ENCODE data around the gene HILPDA. TPM values are rescaled to one million over a fixed set of nuclear protein-coding genes. Genes with fewer than 3 reads are reported as not detected.
"Not testable (repeated sequence)": the region's sequence is repeated elsewhere in the genome, so short reads cannot be mapped to it uniquely, and the experiment has no call there.

Gene HILPDA
- total and polyA plus RNA-seq, 2 donors (not counting 3 experiments of a cell fraction or from before 2014, with no cell fraction given): 14.4 to 21.7 TPM

DNA sequence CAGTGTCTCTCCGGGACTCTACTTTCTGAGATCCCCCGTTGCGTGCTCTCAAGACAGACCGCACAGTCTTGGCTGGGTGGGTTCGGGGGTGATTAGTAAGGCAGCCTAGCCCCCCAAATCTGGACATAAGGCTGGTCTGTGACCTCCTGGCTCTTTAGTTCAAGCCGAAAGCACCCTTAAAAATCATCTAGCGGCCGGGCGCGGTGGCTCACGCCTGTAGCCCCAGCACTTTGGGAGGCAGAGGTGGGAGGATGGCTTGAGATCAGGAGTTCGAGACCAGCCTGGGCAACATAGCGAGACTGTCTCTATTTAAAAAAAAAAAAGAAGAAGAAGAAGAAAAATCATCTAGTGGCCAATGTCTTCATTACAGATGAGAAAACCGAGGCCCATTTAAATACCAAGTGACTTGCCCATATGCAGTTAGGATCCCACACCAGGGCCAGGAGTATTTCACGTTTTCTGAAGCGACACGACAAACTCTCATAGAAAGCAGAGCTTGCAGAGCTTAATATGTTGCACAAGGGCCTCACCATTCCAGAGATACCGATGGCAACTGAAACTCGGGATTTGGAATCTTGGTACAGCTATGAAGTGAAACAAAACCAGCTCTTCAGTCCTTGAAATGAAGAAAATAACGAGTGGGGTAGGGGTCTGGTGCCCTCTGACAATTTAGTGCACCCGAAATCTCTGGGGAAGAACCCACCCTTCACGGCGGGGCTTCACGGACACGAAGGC is 703 bp upstream of the HILPDA start:
- no peaks in the 10 kb centered on the region for H3K9me1 ChIP-seq (replicated peaks; ENCODE audit: control insufficient read depth, extremely low read depth, insufficient read depth, low read length)
- intact Hi-C loops (cut with micrococcal nuclease): no loop called here
- H3K9ac ChIP-seq (replicated peaks; ENCODE audit: extremely low read depth, insufficient read depth, low read length): peak overlapping the region; percentile 27
- H3K36me3 ChIP-seq (ENCODE audit: control insufficient read depth in 2 of 2, extremely low read depth in 1 of 2, insufficient read depth in 2 of 2, low read length in 2 of 2): no peaks in the 10 kb centered on the region
- peaks cover 2 to 12% of the 10 kb centered on the region in 2 experiments for H3K27me3 ChIP-seq (ENCODE audit: control insufficient read depth in 2 of 2, insufficient read depth in 2 of 2, low read length in 2 of 2)
- no peak for TF ChIP-seq CTCF (IDR thresholded peaks at IDR 0.05; ENCODE audit: extremely low read depth in 1 of 2, insufficient read depth in 1 of 2, low read depth in 1 of 2, low read length in 2 of 2)
- dilution Hi-C loops (cut with MboI; ENCODE audit: extremely low pct_ligation_motif_present, low sequenced_read_pairs): no loop called here
- H3K79me2 ChIP-seq (ENCODE audit: control insufficient read depth, insufficient read depth, low read length): peaks cover 20% of the 10 kb centered on the region
- peak overlapping the region; percentile 31 for H3K27ac ChIP-seq (ENCODE audit: insufficient read depth, low read depth, low read length)
- DNase-seq (ENCODE audit: low read depth, low spot score) (no peak), FAIRE-seq (no peak)
- H3K4me3 ChIP-seq (replicated peaks in 1 of 3; ENCODE audit: insufficient read depth in 1 of 3, low read depth in 1 of 3, low read length in 3 of 3): peak overlapping the region in 2 of 3 experiments; percentile 60 to 77
- peak overlapping the region; percentile 89 for H2AFZ ChIP-seq (ENCODE audit: low read depth, low read length)
- H3K9me3 ChIP-seq (replicated peaks; ENCODE audit: control insufficient read depth, insufficient read depth, low read length): no peaks in the 10 kb centered on the region
- peak overlapping the region; percentile 79 for H3K4me2 ChIP-seq (ENCODE audit: insufficient read depth, low read length)
- BruUV-seq (replicated peaks): TSS peak; percentile 91
- CTCF ChIA-PET: interaction anchor here (1.1 to 7.4 kb wide), 4 partner anchors 14 to 67 kb away, joined by 4 to 123 read pairs (median 6); no protein-coding TSS in a partner anchor
- H3K4me1 ChIP-seq (ENCODE audit: control insufficient read depth, extremely low read depth, insufficient read depth, low read length): peaks cover 29% of the 10 kb centered on the region
- H4K20me1 ChIP-seq (replicated peaks; ENCODE audit: control insufficient read depth, extremely low read depth, insufficient read depth, low read length): no peaks in the 10 kb centered on the region
- POLR2A ChIA-PET: no interaction called here

GRCh38 chr7:128456255-128456725 is 612 bp downstream of the HILPDA start:
- Histone ChIP-seq H3K4me2 (ENCODE audit: insufficient read depth, low read length) (peak overlapping the region; percentile 93), H3K27me3 (ENCODE audit: control insufficient read depth in 2 of 2, insufficient read depth in 2 of 2, low read length in 2 of 2) (peaks cover 2 to 12% of the 10 kb centered on the region in 2 experiments), H4K20me1 (replicated peaks; ENCODE audit: control insufficient read depth, extremely low read depth, insufficient read depth, low read length) (no peaks in the 10 kb centered on the region), H3K27ac (ENCODE audit: insufficient read depth, low read depth, low read length) (peak overlapping the region; percentile 1), H2AFZ (ENCODE audit: low read depth, low read length) (peak overlapping the region; percentile 22), H3K36me3 (ENCODE audit: control insufficient read depth in 2 of 2, extremely low read depth in 1 of 2, insufficient read depth in 2 of 2, low read length in 2 of 2) (no peaks in the 10 kb centered on the region), H3K9ac (replicated peaks; ENCODE audit: extremely low read depth, insufficient read depth, low read length) (peak overlapping the region; percentile 62), H3K79me2 (ENCODE audit: control insufficient read depth, insufficient read depth, low read length) (peaks cover 20% of the 10 kb centered on the region), H3K9me3 (replicated peaks; ENCODE audit: control insufficient read depth, insufficient read depth, low read length) (no peaks in the 10 kb centered on the region), H3K9me1 (replicated peaks; ENCODE audit: control insufficient read depth, extremely low read depth, insufficient read depth, low read length) (no peaks in the 10 kb centered on the region), H3K4me1 (ENCODE audit: control insufficient read depth, extremely low read depth, insufficient read depth, low read length) (peaks cover 29% of the 10 kb centered on the region), H3K4me3 (replicated peaks in 1 of 3; ENCODE audit: insufficient read depth in 1 of 3, low read depth in 1 of 3, low read length in 3 of 3) (peak overlapping the region; percentile 16 to 77 (median 60))
- CTCF ChIA-PET: interaction anchor here (0.6 to 7.4 kb wide), 2 partner anchors 13 to 30 kb away, joined by 4 to 123 read pairs; no protein-coding TSS in a partner anchor
- POLR2A ChIA-PET: no interaction called here
- intact Hi-C loops (cut with micrococcal nuclease): no loop called here
- BruUV-seq (replicated peaks): no TSS peak
- TF ChIP-seq MYC (IDR thresholded peaks at IDR 0.05; ENCODE audit: low read depth, low read length): no peak
- TF ChIP-seq FOS (IDR thresholded peaks at IDR 0.05; ENCODE audit: borderline replicate concordance, insufficient read depth, low read length): no peak
- TF ChIP-seq JUN (IDR thresholded peaks at IDR 0.05; ENCODE audit: borderline replicate concordance, insufficient read depth, insufficient read length, low read depth): no peak
- no peak for DNase-seq (ENCODE audit: low read depth, low spot score)
- FAIRE-seq: no peak
- dilution Hi-C loops (cut with MboI; ENCODE audit: extremely low pct_ligation_motif_present, low sequenced_read_pairs): no loop called here

- CTCF ChIA-PET: interaction anchor here (7.4 kb wide), 1 partner anchor 31 kb away, joined by 123 read pairs; no protein-coding TSS in a partner anchor
- BruUV-seq (replicated peaks); H2AFZ ChIP-seq (ENCODE audit: low read depth, low read length); H3K27me3 ChIP-seq (ENCODE audit: control insufficient read depth in 2 of 2, insufficient read depth in 2 of 2, low read length in 2 of 2); FAIRE-seq; H3K4me2 ChIP-seq (ENCODE audit: insufficient read depth, low read length); H3K9ac ChIP-seq (replicated peaks; ENCODE audit: extremely low read depth, insufficient read depth, low read length); POLR2A ChIA-PET; H4K20me1 ChIP-seq (replicated peaks; ENCODE audit: control insufficient read depth, extremely low read depth, insufficient read depth, low read length); H3K9me3 ChIP-seq (replicated peaks; ENCODE audit: control insufficient read depth, insufficient read depth, low read length); H3K4me3 ChIP-seq (replicated peaks in 1 of 3; ENCODE audit: insufficient read depth in 1 of 3, low read depth in 1 of 3, low read length in 3 of 3); H3K36me3 ChIP-seq (ENCODE audit: control insufficient read depth in 2 of 2, extremely low read depth in 1 of 2, insufficient read depth in 2 of 2, low read length in 2 of 2); H3K9me1 ChIP-seq (replicated peaks; ENCODE audit: control insufficient read depth, extremely low read depth, insufficient read depth, low read length); dilution Hi-C loops (cut with MboI; ENCODE audit: extremely low pct_ligation_motif_present, low sequenced_read_pairs); intact Hi-C loops (cut with micrococcal nuclease); H3K27ac ChIP-seq (ENCODE audit: insufficient read depth, low read depth, low read length); DNase-seq (ENCODE audit: low read depth, low spot score): not testable (repeated sequence)
- Histone ChIP-seq H3K4me1 (ENCODE audit: control insufficient read depth, extremely low read depth, insufficient read depth, low read length) (peaks cover 29% of the 10 kb centered on the region), H3K79me2 (ENCODE audit: control insufficient read depth, insufficient read depth, low read length) (peaks cover 20% of the 10 kb centered on the region)
Observed at GRCh38 chr7:128457385-128457784, 1.7 kb downstream of the HILPDA start.

All from endothelial cell of umbilical vein (primary cell).